KBM-7 (cell line): ENCODE measurements around the gene NSG1.
"Not testable (repeated sequence)": the region's sequence is repeated elsewhere in the genome, so short reads cannot be mapped to it uniquely, and the experiment has no call there.

ENCODE experiments used
- DNase-seq: peaks from one replicate; pipeline ENCODE4 v3.0.0-alpha.2; 2015
- in situ Hi-C: fragments of 300-500 bp; cut with MboI; formaldehyde crosslinking; loops from 2 replicates; pipeline ENCODE4 v1.14.3; 2020; ENCODE audit warnings: low sequenced_read_pairs, low pct_unique_long_range_greater_than_20kb, mixed read lengths

Gene NSG1

GRCh38 chr4:4412641-4413372 lies 25.9 kb downstream of the NSG1 start:
- in situ Hi-C loops = no loop called here
- no peak for DNase-seq

DNA sequence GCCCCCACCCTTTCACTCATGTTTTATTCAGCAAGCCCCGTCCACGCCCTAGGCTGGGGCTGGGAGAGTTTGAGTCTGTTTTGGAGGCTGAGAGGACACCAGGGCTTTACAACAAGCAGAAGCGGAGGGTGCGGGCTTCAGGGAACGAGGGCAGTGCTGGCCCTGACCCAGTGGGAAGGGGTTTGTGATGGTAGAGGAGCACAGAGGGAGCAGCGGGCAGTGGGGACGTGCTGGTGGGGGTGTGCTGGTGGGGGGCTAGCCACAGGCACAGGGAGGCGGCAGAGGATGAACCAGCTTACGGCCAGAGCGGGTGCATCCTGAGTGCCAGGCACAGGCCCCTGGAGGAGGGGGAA lies 26.4 kb downstream of the NSG1 start:
- DNase-seq = no peak
- in situ Hi-C loops = no loop called here

DNA sequence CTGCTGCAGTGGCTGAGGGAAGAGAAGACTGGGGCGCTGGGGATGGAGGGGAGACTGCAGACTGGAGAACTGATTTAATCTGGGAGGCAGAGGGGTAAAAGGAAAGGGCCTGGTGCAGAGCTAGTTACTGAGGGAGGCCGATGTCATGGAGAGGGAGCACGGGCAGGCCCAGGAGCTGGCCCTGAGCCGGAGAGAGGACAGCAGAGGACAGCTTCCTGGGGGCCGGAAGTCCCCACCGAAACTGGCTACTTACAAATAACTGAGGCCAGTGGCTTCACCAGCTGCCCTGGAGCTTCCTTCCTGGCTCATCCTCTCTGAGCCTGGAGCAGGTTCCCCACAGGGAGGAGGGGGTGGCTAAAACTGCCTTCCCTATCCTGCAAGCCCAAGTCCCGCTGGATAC lies 26.9 kb downstream of the NSG1 start:
- DNase-seq = no peak
- in situ Hi-C loops = no loop called here

- in situ Hi-C loops = no loop called here
- DNase-seq = no peak
Observed at GRCh38 chr4:4415107-4415805, 28.4 kb downstream of the NSG1 start.

DNA sequence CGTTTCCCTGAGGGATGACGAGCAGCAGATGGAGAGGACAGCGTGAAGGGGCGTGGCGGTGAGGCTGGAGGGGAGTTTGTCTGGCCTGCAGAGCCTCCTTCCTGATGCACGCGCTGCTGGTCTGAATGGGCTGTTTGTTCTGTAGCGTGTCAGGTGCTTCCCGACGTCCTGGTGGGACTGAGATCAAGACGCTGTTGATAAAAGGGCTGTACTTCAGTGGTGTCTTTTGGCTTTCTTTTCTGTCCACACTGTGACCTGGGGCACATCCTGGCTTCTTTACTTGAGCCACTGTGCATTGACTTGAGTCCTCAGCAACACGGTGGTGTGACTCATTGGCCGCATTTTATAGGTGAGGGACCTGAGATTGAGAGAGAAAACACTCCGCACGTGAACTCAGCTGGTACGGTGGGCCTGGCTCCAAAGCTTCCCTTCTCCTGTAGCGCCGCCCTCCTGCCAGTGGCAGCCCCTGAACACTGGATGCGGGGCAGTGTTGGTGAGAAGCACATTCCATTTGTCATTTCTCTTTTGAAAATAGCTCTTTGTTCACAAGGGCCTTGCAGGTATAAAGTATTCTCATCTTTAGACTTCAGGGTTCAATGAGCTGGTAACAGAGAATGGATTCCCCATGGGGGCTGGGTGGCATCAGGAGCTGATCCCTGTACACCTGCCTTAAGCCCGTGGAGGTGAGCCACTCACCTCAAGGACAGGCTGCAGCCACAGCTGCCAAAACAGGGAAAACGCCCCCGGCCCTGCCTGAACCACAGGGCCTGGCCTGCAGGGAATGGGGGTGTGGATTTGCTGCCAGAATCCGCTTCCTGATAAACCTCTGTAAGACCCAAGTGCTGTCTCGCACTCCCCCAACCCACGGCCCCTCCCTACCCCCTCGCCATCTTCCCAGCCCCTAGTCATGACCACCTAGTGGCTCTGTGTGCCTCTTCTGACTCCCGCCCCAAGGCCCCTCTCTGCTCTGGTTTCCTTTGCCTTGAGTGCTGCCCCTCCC lies 29.2 kb downstream of the NSG1 start:
- DNase-seq = no peak
- in situ Hi-C loops = no loop called here

GRCh38 chr4:4416981-4417380 lies 30.1 kb downstream of the NSG1 start:
- in situ Hi-C loops = no loop called here
- DNase-seq = no peak

GRCh38 chr4:4417886-4418285 lies 31.0 kb downstream of the NSG1 start:
- no peak for DNase-seq
- in situ Hi-C loops = no loop called here

DNA sequence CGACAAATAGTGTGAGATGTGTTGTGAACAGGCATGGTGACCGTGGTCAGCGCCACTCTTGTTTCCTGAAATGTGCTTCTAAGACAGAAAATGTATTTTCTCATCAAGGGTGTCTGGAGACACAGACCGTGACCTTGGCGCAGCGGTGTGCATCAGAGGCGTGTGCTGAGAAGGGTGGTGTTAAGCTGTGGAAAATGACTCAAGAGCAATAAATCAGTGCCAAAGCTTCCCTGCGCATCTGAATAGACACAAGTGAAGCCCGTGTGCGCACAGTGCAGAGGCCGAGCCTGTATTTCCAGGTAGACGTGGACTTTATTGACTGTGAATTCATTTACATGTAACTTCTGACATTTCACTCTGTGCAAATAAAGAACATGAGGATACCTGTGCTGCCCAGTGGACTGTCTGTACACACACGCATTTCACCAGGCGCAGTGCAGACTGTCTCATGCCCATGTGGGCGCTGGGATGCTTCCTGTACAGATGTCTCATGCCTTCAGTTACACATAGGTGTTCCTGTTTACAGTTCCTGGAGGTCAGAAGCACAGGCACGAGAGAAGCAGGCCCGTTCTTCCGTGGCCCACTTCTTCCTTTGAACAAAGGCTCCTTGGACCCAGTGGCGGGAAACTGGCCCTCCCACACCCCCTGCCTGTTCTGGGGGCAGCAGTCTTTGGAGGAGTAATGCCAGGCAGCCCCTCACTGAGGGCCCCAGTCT lies 31.9 kb downstream of the NSG1 start:
- no peak for DNase-seq
- in situ Hi-C loops = no loop called here

DNA sequence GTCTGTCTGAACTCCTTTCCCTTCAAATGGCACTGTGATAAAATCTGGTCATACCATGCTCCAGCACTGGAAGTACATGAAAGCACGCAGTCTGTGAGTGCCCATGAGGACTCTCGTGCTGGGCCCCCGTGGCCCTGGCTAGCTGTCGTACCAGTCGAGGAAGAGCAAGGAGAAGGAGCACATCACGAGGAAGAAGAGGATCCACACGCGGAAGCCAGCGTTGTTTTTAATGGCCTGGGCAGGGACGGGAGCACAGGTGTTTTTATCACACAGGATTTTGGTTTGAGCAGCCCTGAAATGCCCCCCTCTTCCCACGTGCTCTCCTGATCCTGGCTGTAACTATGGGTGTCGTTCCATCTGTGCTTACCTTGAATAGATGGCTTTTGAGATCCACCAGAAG lies 33.0 kb downstream of the NSG1 start:
- no peak for DNase-seq
- in situ Hi-C loops = no loop called here

DNA sequence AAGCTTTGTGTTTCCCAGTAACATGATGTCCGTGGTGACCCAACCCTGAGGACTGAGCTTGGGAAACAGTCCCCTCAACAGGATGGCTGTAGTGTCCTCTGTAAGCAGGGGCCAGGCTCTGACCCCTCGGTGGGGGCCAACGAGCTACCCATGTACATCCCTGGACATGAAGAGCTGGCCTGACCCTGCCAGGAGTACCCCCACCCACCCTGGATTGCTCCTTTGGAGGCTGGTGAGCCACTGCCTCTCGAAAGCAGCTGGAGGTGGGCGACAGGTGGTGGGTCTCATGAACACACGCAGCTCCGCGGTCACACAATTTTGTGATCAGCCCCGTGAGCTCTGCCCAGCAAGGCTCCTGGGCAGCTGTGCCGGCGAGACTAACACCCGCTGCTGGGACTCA lies 33.5 kb downstream of the NSG1 start:
- in situ Hi-C loops = no loop called here
- DNase-seq = no peak

GRCh38 chr4:4421356-4421755 lies 34.5 kb downstream of the NSG1 start:
- in situ Hi-C loops = no loop called here

GRCh38 chr4:4422117-4422516 lies 35.2 kb downstream of the NSG1 start:
- in situ Hi-C loops, DNase-seq: not testable (repeated sequence)

More at GRCh38 chr4:4421356-4421755, 34.5 kb downstream of the NSG1 start:
- DNase-seq = no peak

DNA sequence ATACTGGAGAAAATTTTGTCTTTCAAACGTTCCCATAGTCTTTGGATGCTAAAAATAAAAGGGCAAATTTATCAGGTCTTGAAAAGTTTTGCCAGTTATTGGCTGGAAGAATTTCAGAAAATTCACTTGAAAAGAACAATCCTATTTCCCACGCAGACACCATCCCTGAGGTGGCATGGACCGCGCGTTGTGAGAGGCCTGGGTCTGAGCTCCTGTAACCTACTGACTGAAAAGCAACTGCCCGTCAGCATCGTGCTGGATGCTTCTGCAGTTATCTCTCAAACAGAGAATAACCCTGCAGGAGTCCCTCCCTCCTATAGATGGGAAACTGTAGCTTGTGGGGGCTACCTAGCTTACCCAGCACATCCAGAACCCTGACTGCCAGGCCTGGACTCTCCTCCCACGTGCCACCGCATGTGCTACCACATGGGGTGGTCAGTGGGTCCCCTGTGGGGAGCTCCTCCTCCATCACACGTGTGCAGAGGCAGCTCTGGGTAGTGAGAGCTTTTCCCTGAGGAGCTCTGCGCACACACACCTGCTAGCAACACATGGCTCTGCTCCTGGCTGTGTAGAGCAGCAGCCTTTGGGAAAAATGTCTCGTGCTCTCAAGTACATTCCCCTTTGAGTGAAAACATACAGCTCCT lies 36.1 kb downstream of the NSG1 start:
- no peak for DNase-seq
- in situ Hi-C loops = no loop called here

GRCh38 chr4:4423706-4424498 lies 37.0 kb downstream of the NSG1 start:
- DNase-seq = no peak
- in situ Hi-C loops = no loop called here

DNA sequence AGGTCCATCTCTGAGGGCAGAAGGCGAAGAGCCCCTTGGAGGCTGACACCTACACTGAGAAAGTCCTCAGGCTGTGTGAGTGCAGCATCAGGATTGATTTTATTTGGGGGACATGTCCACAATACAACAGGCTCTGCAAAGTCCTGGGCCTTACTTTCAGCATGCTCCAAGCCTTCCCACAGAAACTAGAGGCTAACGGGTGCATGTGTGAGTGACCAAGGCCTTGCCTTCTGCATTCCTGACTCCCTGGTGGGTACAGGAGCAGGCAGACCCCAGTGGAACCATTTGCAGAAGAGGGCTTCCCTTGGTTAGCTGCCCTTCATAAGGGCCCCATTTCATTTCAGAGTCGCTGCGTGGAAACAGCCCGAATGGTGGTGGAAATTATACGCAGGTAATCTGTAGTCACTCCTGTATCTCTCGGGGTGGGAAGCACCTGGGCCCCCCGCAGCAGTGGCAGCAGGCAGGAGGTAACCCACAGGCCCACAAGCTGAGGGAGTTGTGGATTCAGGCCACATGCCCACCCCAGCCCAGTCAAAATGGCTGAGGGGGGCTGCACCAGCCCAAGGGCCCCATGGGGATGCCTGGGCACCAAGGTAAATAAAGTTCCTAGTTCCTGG lies 37.7 kb downstream of the NSG1 start:
- no peak for DNase-seq
- in situ Hi-C loops = no loop called here

DNA sequence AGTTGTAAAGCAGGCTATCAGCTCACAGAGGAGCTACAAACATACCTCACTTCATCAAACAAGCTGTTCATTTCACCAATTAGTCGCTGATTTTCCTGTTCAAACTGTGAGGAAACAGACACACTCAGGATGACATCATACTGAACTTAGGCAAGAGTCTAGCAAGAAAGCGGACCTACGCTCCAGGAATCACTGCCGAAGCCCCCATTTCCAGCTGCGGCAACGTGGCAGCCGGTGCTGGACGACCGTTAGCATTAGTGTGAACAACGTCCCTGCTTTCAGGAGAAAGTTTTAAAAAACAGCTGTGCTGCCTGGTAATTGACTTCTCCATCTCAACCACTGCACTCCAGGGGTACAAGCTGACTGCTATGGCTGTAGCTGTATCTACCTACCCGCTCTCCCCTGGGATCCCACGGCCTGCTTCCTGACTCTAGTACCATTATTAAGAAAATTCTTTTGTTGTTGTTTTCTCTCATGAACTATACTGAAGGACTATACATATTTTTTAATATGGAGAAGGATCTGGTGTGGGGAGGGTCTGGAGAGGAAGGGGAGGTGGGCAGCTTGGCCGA lies 38.3 kb downstream of the NSG1 start:
- in situ Hi-C loops = no loop called here
- no peak for DNase-seq

GRCh38 chr4:4425696-4426095 lies 38.8 kb downstream of the NSG1 start:
- DNase-seq = no peak
- in situ Hi-C loops = no loop called here
